Stimulated activated CD8-positive, alpha-beta memory T cell treated with anti-CD3 and anti-CD28 coated beads, Interleukin-12 subunit alpha, Interleukin-12 subunit beta, amount 100 ng/mL, for 24 hours (primary cell): ENCODE measurements around the gene PTGS1.
"Not testable (repeated sequence)": the region's sequence is repeated elsewhere in the genome, so short reads cannot be mapped to it uniquely, and the experiment has no call there.

Experiments used
- DNase-seq: peaks from one replicate; pipeline ENCODE4 v3.0.0-alpha.2; 2020; ENCODE audit errors: extremely low read depth

The PTGS1 gene

DNA sequence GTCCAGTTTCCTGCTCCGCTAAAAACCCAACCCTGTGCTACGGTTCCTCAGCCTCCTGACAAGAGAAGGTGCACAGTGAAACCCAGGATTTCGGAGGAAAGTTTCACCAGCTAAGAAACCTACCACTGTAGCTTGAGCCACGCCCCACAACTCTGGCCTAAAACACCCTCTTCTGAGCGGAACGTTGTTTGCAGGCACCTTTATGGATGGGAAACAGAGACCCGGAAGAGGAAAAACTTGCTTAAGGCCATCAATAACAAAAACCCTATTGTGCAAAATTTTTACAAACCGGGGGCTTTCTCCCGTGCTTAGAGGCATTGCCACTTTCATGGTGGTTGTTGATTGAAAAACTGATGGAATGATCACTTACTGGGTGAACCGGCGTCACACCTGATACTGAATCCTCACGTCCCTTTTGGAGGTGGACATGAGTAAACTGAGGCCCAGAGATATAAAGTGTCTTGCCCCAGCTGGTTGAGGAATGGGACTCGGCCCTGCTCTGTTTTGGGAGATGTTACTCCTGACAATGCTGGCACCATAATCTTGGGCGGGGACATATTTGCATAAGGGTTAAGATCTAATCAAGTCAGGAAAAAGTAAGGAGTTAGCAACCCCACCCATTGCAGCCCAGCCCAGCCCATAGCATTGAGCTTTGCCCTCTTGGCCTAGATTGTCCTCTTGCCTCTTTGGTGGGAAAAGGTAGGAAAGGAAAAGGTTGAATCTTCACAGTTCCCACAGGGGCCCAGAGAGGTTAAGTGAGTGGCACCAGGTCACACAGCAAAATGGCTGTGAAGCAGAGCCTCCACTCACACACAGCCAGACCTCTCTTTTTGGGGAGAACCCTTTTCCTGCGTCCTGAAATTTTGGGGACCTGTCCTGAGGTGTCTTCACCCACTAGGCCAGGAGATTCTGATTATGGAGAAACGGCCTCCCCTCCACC, 23.2 kb upstream of the PTGS1 start:
- no peak for DNase-seq

DNA sequence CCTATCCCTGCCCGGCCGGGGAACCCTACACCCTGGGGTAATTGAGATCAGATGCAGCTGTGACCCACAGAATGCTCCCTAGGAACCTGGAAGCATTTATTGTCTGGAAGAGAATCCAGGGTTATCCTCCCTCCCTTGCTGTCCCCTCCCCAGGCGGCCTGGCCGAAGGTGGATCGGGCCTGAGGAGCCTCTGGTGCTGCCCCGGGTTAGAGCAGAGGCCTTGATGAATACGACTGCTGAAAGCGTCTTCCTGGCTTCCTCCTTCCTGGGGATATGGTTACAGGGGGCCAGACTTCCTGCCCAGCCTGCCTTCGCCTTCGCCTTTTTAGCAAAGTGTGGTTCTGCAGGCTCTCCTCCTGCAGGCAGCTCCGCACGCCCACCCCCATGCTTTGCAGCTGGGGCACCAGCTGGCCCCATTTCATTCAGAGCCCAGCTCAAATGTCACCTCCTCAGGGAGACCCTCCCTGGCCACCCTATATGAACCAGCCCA, 22.5 kb upstream of the PTGS1 start:
- DNase-seq, result no peak

DNA sequence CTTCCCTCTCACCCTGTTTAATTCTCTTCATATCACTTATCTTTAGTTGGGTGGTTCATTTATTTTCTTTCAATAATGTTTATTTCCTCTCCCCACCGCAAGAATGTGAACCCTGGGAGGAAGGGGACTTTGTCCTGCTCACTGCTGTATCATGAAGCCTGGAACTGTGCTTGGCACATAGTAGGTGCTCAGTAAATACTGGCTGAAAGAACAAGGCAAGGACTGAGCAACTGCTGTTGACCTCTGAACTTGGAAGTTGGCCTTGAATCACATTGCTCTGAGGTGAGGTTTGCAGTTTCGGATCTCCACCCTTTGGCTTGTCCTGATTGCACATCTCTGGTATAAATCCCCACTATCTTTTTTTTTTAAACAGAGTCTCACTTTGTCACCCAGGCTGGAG, 22.0 kb upstream of the PTGS1 start:
- no peak for DNase-seq

DNA sequence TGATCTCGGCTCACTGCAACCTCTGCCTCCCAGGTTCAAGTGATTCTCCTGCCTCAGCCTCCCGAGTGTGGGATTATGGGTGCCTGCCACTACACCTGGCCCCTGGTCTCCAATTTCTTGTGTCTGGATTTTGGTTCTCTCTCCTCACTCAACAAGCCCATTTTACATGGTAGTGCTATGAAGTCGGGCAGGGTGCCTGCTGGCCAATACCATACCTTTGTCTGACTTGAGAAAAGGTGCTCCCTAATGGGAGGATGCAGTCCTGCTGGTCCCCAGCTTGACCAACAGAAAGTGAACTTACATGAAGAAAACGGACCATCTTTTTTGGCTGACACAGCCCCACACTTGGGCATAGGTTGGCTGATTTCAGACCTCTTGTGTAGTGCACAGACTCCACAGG, 21.6 kb upstream of the PTGS1 start:
- no peak for DNase-seq

DNA sequence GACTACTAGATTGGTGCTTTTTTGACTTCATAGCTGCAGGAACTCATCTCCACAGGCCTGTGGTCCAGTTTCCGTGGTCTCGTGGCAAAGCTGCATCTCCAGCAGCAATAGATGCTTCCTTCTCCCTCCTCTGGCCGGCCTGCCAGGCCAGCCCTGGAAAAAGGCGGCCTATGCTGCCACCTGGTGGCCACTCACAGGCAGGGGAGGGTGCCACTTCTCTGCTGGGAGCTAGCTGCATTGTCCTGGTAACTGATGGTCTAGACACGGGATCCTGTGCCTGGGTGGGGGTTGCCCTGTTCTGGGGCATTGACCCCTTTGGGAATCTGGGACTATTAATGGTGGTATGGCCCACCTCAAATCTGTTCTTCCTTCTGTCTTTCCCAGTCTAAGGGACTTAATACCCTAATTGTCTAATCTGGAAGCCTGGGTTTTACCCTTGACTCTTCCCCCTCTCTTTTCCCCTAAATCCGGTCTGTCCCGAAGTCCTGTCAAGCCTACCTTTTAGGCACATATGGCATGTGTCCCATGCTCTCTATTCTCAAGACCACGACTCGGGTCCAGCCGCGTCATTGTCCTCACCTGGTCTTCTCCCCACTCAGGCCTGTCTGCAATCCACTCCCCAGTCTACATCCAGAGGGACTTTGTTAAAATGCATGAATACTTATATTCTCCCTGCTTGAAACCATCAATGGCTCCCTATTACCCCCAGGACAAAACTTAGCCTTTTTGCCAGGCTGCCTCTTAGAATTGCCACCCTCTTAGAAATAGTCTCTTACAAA, 20.1 kb upstream of the PTGS1 start:
- DNase-seq, result peak; percentile 32

DNA sequence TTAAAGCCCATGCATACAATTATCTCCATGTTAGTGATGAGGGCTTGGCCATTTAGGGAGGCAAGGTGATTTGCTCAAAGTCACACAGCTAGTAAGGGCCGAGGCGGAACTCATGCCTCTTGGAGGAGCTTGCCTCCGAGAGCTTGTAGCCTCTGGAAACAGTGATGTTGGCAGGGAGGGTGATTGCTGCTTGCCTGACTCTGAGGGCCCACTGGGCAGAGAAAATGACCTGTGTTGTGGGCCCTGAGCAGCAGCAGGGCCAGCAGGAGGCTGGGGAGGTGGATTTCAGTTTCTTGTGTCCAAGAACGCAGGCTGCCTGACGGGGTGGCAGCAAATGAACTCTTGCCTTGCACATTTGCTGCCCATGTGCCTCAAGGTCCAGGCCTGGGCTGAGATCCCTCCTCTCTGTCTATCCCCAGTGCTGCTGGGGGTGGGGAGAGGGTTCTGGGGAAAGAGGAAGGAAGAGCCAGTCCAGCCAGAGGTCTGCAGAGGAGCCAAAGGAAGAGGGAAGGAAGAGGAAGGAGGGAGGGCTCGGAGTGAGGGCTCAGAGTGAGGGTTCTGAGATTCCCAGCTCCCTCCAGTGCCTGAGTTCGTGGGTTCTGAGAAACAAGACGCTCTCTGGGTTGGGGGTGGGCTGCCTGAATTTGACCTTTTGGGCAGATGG, 16.2 kb upstream of the PTGS1 start:
- no peak for DNase-seq

DNA sequence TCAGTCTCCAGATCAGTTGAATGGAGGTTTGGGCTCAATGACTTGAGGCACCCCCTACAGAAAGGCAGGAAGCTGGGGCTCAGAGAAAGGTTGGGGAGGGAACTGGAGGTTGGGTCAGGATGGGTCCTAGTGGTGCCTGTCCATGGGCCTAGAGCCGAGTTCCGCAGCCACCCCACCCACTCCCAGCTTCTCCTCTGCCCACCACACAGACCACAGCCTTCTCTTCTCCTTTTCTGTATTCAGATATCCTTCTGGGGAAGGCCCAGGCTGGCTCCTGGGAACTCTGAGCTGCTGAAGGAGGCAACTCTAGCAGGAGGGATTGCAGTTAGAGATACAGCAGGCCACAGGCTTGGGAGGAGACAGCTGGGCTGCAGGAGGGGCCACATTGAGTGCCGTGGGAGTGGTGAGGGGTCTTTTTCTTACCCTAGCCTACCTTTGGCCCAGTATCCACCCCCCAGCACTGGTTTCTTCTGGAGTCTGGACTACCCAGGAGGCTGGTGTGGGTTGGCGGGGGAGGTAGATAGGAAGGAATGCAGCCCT, 15.4 kb upstream of the PTGS1 start:
- no peak for DNase-seq

DNA sequence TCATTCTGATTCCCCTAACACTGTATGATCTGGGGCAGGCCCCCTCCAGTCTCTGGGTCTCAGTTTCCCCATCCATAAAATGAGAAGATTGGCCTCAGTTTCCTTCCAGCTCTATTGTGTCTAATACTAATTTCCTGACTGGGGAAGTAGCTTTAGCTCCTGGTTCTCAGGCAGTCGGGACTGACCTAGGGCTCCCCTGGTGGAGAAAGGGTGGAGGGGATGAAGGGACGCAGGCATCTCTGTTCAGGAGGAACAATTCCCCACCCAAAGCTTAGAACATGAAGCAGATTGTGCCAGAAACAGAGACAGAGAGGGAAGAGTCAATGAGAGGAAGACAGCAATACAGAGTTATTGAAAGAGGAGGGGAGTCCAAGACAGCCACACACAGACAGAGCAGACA, 14.2 kb upstream of the PTGS1 start:
- no peak for DNase-seq

DNA sequence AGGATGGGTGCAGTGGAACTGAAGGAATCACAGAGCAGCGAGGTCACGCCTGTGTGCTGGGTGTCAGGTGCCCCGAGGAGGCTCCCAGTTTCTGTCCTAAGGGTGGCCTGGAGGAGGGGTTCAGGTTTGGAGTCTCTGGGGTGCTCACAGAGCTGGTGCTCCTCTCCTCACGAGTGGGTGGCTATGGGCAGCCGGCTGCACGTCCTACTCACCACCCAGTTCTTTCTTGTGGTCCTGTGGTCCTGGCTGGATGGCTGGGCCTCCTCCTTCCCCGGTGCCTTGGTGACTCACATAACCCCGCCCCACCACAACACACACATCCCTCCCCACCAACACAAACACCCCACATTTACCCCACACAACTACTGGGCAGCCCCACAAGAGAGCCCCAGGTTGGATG, 9.9 kb upstream of the PTGS1 start:
- DNase-seq, result no peak

DNA sequence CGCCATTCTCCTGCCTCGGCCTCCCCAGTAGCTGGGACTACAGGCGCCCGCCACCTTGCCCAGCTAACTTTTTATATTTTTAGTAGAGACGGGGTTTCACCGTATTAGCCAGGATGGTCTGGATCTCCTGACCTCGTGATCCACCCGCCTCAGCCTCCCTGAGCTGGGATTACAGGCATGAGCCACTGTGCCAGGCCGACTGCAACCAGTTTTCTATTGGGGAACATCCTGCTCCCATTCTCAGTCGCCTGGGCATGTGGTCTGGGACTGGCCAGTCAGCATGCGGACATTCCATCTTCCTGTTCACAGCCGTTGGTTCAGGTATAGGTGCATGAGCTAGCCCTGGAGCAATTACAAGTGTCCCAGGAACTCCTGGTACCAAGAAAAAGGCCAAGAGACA, 7.7 kb upstream of the PTGS1 start:
- not testable (repeated sequence) for DNase-seq

DNA sequence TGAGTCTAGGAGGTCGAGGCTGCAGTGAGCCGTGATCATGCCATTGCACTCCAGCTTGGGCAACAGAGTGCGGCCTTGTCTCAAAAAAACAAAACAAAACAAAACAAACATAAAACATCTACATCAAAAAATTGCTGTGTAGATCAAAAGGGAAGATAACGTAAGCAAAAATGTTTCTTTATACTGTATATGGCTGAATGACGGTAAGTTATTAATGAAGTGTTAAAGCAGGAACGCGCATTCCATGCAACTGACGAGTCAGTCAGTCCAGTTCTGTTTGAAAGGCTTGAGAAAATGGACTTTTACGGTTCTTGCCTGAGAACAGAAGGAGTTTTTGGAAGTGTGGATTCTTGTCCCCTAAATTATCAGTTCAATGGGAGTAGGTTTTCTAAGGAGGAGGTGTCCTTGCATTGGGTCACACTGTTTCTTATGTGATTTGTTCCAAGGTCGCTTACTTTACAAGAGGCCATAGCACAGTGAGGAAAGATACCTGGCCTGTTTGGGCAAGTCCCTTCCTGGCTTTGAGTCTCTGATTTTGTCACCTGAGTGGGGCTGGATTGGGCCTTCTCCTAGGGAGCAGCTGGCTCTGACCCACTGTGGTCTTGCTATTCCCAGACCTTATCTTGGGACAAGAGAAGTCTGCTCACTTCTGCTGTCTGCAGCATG, 6.6 kb upstream of the PTGS1 start:
- no peak for DNase-seq

DNA sequence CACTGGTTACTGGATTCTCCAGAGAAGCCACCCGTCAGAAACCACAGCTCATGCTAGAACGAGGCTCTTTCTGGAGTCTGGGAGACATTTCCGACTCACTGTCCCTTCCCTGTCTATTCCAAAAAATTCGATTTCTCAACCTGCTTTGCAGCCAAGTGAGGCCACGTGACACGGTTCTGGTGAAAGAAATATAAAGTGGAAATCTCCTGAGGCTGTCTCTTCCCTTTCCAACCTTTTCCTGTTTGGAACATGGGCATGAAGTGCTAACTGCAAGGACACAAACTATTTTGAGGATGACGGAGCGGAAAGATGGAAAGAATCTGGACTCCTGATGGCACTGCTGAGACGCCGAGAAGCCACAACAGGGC, 6.1 kb upstream of the PTGS1 start:
- no peak for DNase-seq

DNA sequence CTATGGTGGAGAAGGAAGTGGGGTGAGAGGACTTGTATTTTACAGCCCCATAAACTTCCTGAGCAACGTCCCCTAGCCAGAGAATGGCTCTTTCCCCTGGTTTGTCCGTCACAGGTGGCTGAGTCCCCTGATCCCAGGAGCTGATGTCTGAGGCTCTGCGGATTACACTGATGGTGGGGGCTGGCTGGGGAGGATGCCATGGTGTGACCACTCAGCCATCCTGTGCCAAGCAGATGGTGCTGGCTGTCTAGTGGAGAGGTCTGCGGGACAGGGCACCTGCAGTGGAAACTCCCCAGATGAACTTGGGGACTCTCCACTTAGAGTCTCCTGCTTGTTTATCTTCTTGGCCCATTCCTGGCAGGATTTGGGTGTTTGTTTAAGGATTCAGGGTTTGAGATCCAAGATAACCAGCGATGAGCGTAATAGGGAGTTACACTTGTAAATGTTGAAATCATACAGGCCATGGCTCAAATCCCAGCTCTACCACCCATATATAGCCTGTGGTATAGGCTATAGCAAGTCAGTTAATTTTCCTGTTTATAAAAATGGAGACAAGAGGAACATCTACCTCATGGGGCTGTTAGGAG, 4.7 kb upstream of the PTGS1 start:
- no peak for DNase-seq

DNA sequence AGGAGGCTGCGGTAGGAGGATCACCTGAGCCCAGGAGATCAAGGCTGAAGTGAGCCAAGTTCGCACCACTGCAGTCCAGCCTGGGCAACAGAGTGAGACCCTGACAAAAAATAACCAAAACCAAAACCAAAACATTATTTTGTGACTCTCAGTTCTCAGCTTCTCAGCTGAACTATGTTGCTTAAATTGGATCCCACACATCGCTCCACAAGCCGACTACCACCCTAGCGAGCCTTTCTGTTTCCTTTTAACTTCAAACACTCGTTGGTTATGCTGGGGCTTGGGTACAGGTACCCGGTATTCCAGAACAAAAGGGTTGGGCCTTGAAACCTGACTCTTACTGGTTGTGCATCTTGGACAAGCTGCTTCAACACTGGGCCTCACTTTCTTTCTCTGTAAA, 3.8 kb upstream of the PTGS1 start:
- DNase-seq, result no peak

DNA sequence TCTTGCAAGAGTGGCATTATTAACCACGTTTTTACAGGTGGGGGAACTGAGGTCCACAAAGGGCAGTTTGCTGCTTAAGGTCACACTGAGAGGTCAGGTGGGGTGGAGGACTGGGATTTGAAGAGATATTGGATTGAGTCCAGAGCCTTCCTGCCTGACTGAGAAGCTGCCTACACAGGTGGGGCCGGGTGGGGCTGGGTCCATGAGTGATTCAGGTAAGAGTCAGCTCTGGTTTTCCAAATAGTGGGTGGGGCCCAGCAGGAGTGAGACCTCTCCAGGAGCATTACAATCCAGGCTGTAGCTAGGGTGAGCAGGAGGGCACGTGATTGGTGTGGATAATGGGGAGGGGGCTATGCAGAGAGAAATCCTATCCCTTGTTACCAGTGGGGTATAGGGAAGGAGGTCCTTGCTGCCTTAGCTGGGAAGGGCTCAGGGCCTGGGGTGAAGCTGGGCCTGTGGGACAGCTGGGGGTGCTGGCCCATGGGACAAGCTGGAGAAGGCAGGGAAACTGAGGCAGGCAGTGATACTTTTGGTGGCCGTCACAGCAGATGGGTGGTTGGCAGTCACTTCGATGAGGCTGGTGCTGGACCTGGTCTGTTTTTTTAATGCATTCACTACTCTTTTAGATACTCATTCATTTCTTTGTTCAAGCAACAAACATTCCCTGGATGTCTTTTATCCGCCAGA, 2.9 kb upstream of the PTGS1 start:
- no peak for DNase-seq

DNA sequence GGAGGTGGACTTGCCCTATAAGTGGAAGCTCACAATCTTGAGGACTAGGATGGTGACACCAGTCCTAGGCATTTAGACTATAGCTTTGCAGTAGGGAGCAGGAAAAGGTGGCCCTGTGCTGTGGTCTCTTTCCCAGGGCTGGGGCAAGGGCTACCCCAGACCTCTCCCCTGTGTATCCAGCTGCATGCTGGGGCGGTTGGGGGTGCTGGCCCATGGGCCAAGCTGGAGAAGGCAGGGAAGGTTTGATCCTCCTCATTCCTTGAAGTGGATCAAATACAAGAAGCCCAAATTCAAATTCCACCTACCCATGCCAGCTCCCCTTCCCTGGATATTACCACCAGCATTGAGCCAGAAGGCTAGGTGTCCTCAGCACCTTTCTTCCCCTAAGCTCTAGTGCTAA, 2.2 kb upstream of the PTGS1 start:
- DNase-seq, result no peak

DNA sequence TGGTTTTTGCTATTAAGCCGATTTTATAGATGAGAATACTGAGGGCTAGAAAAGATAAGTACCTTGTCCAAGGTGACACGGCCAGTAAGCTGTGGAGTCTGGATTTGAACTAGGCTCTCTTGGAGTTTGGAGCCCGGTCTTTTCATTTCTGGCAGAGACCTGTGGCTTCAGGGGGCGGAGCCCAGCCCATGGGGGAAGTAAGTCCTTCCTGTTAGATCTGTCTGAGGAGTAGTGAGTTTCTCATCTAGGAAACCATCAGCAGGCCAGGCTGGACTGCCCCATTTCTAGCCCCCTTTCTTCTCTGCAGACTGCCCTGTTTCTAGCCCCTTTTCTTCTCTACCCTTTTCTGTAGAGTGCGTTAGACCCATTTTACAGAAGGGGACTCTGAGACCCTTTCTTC, 521 bp upstream of the PTGS1 start:
- no peak for DNase-seq

DNA sequence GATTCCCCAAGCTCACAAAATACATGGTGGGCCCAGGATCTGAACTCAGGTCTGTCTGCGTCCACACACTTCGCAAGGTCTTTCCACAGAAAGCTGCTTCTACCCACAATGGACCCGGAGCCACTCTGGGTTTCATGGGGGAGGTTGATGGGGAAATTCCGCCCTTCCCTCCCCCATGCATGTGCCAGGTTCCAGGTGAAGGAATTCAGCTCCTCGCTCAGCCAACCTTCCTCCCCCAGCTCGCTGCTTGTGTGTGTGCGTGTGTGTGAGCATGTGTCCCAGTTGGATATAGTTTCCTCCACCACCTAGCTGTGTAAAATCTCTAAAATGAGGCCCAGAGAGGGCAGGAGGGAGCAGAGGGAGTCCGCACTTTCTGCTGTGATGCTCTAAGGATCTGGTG, 1.0 kb downstream of the PTGS1 start:
- DNase-seq, result no peak

DNA sequence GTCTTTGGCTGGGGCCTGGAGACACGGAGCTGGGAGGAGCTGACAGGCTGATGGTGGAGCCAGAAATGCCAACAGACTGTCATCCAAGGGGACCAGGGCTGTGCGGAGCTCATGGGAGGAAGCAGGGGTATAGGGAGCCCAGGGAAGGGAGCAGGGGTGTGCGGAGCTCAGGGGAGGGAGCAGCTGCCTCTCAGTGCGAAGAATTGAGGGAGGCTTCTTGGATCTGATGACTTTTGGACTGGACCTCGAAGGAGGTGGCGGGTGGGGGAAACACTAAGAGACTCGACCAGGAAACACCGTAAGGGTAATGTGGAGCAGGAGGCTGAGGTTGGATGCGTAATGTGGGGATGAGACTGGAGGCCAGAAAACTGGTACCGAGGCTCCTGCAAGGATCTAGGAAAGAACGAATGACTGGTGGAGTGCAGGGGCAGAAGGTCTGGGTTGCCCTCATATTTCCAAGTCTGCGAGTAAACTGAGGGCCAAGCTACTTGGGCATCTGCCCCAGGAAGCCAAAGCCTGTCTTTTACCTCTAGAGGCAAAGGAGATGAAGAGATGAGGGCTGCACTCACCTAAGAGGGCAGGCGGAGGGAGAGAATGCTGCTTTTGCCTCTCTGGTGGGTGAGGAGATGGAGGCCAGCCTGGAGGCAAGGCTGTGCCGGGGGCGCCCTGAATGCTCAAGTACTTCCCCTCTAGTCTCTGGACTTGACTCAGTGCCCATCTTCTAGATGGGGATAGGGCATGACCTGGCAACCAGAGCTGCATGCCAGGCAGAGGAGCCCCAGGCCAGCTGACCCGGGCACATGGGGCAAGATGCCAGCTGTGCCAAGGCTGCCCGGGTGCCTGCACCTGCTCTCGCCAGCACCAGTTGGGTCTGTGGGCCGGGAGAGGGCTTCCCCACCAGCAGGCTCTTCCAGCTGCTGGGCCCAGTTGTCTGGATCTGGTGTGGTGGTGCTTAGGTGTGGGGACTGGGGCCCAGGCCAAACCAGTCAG, 2.3 kb downstream of the PTGS1 start:
- DNase-seq, result no peak
